ENCODE measurements around the gene MTMR3. TPM values are rescaled to one million over a fixed set of nuclear protein-coding genes. Genes with fewer than 3 reads are reported as not detected.

The MTMR3 gene
- total and polyA plus RNA-seq, 2 of the 8 experiments (the other 6 are each of a cell fraction or from before 2014, with no cell fraction given), result 16.9 to 18.5 TPM

- Histone ChIP-seq H3K4me1 (replicated peaks in 1 of 4; ENCODE audit: control insufficient read depth in 3 of 4, insufficient read depth in 4 of 4, low read length in 3 of 4) (no peaks in the 10 kb centered on the region), H3K9ac (replicated peaks in 1 of 4; ENCODE audit: extremely low read depth in 1 of 4, low read depth in 3 of 4, low read length in 3 of 4) (no peak overlapping the region), H3K27me3 (replicated peaks in 1 of 4; ENCODE audit: control insufficient read depth in 3 of 4, extremely low read depth in 1 of 4, insufficient read depth in 3 of 4, low read length in 3 of 4) (no peaks in the 10 kb centered on the region), H3K23me2 (ENCODE audit: low read depth, low read length) (no peaks in the 10 kb centered on the region), H3K79me1 (ENCODE audit: low read depth, low read length) (0 out of 2 replicates have a peak, but pooled peaks cover 3% of the 10 kb centered on the region), H3K27ac (ENCODE audit: low read depth, low read length) (no peak overlapping the region), H2BK20ac (ENCODE audit: low read length) (no peak overlapping the region), H4K20me1 (replicated peaks in 1 of 2; ENCODE audit: control insufficient read depth in 1 of 2, insufficient read depth in 2 of 2, low read length in 2 of 2) (peaks cover 0 to 2% of the 10 kb centered on the region in 2 experiments), H2AFZ (ENCODE audit: low read length) (no peak overlapping the region), H4K5ac (ENCODE audit: insufficient read length, low read depth, low read length) (no peak overlapping the region), H3K4ac (replicated peaks; ENCODE audit: insufficient read length, low read depth, low read length) (no peak overlapping the region), H3K9me3 (ENCODE audit: insufficient read depth in 2 of 2, low read depth in 1 of 2, low read length in 1 of 2) (no peaks in the 10 kb centered on the region), H2BK120ac (replicated peaks; ENCODE audit: low read depth, low read length) (no peak overlapping the region), H3K4me3 (ENCODE audit: extremely low read depth in 1 of 4, insufficient read depth in 2 of 4, low read depth in 3 of 4, low read length in 4 of 4) (no peak overlapping the region), H2BK15ac (ENCODE audit: low read length) (no peak overlapping the region), H3K79me2 (ENCODE audit: control insufficient read depth in 1 of 2, insufficient read depth in 2 of 2, low read length in 2 of 2) (no peaks in the 10 kb centered on the region), H2BK5ac (ENCODE audit: low read depth, low read length) (no peak overlapping the region), H3K18ac (ENCODE audit: extremely low read depth, low read length) (no peak overlapping the region), H3K14ac (ENCODE audit: insufficient read length) (no peak overlapping the region), H2BK12ac (ENCODE audit: low read depth, low read length) (no peak overlapping the region), H3K4me2 (ENCODE audit: insufficient read depth in 1 of 2, low read depth in 2 of 2, low read length in 2 of 2) (no peak overlapping the region), H4K8ac (ENCODE audit: extremely low read depth, insufficient read depth, low read length) (no peak overlapping the region), H2AK5ac (ENCODE audit: low read depth, low read length) (no peak overlapping the region), H3K23ac (ENCODE audit: insufficient read length) (no peak overlapping the region), H3K36me3 (ENCODE audit: control insufficient read depth in 2 of 4, insufficient read depth in 4 of 4, low read length in 3 of 4) (peaks cover 12 to 46% (median 37%) of the 10 kb centered on the region in 4 experiments; a peak in 7 of 8 replicates), H3K56ac (replicated peaks; ENCODE audit: insufficient read length, low read depth, low read length) (no peak overlapping the region), H4K91ac (replicated peaks; ENCODE audit: insufficient read length, low read length) (no peak overlapping the region)
- no peak for FAIRE-seq
- DNase-seq (ENCODE audit: low read depth in 1 of 2, low spot score in 2 of 2), result no peak
- 91% methylated on average over 8 of the region's 8 CpGs; no CpG with 5 or more reads in 1 of the 2 experiments for WGBS, 2 experiments (ENCODE audit: extremely low coverage in 1 of 2, insufficient coverage in 1 of 2, insufficient read length in 1 of 2, insufficient replicate concordance in 2 of 2, low coverage in 1 of 2, low lambda C conversion rate in 2 of 2, missing lambda C conversion rate in 1 of 2)
- ChIA-PET POLR2A (ENCODE audit: partially characterized antibody) (no interaction called here), CTCF (ENCODE audit: partially characterized antibody) (interaction anchor here (0.7 to 2.2 kb wide), 7 partner anchors 12 to 332 kb away, joined by 3 to 7 read pairs (median 3); no protein-coding TSS in a partner anchor)
- no peak for TF ChIP-seq TAF1 (IDR thresholded peaks at IDR 0.05; ENCODE audit: low read depth, low read length)
- TF ChIP-seq CBX8 (IDR thresholded peaks at IDR 0.05; ENCODE audit: borderline replicate concordance, low read depth, low read length), result no peak
- TF ChIP-seq CEBPB (IDR thresholded peaks at IDR 0.05; ENCODE audit: low read depth, low read length), result no peak
These were observed 139.1 kb downstream of the MTMR3 start for GRCh38 chr22:30021881-30022619.
